GM21515 (cell line): ENCODE data around the gene ZBTB46.

Experiments
- ATAC-seq: cut with Tn5 transposase; IDR thresholded peaks from one replicate; pipeline ENCODE4 v1.9.1; 2021; ENCODE audit not compliant: unreplicated experiment

The ZBTB46 gene

DNA sequence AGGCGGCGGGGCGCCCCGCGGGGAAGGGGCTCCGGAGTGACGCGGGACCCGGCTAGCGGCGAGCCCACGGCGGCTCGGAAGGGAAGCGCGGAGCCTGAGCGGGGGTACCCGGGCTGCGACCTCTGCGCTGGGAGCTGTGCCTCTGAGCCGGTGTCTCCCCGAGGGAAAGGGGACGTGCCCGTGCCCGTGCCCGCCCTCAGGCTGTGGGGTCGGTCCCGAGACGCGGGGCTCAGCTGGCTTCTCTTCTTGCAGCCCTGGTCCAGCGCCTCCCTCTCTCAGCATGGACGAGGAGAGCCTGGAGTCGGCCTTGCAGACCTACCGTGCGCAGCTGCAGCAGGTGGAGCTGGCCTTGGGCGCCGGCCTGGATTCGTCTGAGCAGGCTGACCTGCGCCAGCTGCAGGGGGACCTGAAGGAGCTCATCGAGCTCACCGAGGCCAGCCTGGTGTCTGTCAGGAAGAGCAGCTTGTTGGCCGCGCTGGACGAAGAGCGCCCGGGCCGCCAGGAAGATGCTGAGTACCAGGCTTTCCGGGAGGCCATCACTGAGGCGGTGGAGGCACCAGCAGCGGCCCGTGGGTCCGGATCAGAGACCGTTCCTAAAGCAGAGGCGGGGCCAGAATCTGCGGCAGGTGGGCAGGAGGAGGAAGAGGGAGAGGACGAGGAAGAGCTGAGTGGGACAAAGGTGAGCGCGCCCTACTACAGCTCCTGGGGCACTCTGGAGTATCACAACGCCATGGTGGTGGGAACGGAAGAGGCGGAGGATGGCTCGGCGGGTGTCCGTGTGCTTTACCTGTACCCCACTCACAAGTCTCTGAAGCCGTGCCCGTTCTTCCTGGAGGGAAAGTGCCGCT is 122.5 kb downstream of the ZBTB46 start:
- peak; percentile 14 for ATAC-seq

DNA sequence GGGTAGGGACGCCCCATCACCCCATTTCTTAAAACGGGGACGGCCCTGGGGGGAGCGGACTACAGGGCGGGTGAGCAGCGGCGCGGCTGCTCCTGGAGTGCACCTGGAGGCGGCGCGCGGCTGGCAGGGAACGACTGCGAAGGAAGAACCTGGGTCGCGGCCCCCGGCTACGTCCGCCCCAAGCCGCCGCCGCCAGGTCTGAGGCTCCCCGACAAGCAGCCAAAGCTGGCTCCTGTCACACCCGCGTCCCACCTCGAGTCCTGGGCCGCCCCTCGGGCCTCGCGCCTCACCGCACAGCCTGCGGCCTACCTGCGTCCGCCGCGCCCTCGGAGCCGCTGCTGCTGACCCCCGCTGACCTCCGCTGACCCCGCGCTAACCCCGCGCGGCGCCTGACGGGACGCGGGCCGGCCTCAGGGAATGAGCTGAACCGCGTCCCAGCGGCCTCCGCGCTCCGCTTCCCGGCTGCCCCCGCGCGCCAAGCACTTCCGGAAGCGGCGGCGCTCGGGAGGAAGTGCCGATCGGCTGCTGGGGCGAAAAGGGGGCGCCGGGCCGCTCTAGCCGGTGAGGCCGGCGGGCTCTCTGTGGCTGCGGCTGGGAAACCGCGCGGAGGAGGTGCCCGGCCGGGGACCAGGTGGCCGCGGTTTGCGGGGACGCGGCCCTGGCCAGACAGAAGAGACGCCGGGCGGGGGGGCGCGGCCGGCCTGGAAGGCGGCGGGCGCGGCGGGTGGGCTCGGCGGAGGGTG is 123.3 kb downstream of the ZBTB46 start, which contains the start of the genes ARFRP1 and ZGPAT:
Gene ARFRP1, minus strand, starts transcription at position 419 of the 743 bp plus-strand sequence. CDS start 885 bp downstream, outside the sequence.
Gene ZGPAT, plus strand, starts transcription at position 482 of the 743 bp plus-strand sequence. CDS start 542 bp downstream, outside the sequence.
- peak; percentile 57 for ATAC-seq

DNA sequence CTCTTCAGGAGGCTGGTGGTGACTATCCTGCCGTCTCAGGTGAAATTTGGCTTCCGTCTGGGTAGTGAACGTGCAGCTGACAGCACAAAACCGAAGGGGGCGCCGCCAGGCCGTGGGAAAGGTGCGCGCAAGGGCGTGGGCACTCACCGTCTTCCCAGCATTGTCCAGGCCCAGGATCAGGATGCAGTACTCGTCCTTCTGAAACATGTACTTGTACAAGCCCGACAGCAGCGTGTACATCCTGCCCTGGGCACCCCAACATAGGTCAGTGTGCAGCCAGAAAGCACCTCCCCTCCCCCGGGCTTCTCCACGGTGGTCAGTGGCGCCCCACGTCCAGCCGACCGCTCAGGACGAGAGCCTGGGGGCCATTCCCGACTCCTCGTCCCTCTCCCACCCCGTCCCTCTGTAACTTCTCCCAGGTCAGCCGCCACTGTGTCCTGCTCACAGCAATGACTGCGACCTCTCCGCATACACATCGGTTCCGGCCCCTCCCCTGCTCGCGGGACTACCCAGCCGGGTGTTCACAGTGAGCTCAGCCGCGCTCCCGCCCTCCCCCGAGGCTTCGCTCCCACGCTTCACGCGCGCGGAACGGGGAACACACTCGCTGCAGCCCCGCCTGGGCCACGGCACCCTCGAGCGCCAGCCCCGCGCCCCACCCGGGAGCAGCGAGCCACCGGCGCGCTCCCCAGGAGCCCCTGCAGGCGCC is 124.1 kb downstream of the ZBTB46 start:
- ATAC-seq = peak; percentile 26

DNA sequence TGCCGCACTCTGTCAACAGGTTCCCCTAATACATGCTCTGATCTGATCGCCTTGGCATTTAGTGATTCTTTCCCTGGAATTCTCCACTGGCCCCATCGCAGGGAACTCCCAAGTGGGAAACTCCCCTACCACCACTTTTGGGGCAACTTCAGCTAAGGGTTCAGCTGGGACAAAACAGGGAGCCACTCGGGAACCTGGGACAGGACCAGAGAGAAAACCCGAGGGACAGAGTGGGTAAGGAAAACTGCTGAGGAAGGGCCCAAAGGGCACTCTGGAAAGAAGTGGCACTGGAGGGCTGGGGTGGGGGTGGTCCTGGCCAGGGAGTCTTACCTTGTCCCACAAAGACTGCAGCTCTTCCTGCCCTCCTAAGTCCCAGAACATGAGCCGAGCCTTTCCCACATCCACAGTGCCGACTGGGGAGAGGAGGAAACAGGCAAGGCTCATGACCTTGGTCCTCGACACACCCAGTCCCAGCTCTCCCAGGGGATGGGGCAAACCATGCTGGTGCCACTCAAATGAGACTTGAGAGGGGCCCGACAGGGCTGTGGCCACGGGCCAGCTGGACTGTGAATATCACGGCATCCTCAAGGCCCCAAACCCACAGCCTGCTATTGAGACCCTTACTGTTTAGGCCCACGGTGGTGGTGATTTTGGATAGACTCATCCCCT is 124.9 kb downstream of the ZBTB46 start:
- no peak for ATAC-seq

DNA sequence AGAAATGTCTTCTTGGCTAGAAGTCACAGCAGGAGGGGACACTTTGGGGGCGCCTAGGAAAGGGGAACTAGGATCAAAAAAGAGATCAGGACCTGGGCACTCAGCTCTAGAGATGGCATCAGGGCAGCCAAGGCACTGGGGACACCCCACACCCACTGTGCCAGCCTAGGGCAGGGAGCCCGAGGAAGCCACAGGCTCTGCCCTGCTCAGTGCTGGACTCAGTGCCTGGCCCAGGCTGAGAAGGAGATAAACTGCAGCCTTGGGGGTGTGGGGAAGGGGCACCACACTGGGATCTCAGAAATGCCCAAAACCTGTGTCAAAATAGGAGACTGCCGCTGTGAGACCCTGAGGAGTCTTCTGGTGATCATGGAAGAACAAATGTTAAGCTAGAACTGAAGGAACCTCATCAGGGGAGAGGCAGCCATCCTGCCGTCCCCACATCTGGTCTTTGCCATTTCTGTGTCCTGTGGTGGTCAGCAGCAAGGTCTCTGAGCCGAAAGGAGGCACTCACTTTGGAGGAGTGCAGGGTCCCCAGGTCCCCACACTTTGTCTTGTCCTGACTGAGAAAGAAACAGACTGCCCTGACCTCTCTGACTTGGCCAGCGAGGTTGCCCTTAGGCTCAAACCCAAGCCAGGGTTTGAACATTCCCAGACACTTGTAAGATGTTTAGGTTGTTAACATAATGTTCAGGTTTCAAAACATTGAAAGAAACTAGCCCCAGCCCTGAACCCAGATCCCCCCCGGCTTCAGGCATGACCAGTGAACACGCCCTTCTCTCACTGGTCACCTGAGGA is 125.6 kb downstream of the ZBTB46 start:
- ATAC-seq = no peak

DNA sequence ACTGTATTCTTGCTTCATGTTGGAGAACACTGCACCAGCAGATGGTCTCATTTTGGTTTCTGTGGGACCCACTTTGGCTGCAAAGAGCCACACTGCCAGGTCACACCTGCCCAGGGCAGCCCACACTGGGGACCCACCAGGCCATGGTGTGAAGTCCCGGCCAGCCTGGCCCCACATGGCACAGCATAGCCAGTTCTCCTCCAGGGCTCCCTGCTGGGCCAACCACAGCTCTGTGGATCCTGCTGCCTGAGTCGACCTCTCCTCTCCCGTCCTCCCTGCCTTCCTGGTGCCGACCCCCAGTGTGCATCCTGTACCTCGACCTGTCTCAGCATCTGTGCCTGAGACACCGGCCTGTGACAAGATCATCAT is 126.3 kb downstream of the ZBTB46 start:
- ATAC-seq = no peak

DNA sequence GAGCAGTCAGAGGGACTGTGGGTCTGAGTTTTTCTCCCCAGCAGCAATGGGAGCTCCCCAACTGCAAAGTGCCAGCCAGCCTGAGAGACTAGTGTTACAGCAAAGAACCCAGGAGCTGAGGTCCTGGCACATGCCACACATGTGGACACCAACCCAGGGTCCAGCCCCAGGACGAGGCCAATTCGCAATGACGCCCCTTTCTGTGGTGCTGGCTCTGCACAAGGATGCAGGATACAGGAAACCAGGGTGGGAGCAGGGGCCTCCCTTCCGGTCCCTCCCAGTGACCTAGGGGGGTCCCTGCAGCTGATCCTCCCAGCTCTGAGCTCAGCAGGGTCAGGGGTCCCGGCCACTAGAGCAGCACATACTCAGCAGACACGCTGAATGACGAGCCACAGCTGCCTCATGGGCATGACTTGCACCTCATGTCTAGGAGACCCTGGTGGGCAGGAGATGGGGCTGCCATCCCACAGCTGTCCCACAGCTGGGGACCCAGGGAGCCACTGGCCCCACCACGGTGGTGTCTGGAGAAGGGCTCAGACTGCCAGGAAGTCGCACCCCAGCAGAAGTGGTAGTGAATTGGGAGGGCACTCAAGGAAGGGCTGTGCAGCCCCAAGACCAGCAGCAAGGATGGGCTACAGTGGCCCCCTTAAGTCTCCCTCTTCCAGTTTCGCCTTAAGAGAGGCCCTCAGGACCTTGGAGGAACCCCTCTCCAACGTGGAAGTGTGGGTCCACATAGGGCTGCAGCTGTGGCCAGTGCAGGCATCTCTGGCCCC is 126.9 kb downstream of the ZBTB46 start:
- ATAC-seq = no peak

DNA sequence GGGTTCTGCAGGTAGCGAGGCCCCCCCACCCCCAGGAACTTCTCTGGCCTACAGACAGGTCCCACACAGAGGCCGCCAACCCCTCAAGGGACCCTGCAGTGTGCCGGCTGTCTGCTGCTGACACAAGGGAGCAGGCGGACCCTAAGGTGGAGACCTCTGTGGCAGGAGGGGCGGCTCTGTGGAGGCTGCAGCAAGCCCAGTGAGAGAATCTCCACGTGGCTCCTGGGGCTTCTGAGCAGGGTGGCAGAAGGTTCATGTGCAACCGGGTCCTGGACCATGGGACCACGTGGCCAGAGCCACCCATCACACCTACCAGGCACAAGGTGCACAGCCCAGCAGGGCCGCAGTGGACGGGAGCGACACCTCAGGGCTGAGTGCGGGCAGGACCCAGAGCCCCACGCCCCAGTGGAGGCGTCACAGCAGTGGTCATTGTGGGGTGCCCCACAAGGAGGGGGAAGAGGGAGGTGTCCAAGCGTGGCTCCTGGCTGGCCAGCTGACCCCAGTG is 127.5 kb downstream of the ZBTB46 start:
- no peak for ATAC-seq

DNA sequence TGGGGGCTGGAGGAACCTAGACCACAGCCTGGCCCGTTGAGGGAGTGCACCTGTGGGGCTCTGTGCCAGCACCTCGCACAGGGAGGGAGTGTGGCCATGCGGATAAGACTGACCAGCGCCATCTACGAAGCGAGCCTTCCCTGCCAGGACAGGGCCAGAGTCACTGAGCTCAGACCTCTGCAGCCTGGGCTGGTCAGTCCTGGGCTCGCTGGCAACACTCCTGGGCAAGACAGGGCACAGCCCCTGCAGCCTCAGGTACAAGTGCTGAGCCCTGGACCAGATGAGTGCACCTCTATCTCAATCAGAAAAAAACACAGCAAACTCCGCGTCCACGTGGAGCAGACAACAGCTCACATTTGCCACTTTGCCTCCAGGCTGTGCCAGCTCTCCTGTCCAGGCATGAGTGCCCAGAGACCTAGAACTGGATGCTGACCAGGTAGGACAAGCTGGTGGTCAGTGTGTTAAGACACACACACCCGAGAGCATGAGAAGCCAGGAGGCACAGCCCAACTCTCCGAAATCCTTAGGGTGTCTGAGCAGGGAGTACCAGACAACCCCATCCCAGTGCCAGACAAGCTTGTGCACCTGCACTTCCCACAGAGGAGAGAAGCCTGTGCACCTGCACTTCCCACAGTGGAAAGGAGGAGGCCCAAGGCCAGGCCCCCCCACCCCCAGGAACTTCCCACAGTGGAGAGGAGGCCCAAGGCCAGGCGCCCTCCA is 128.2 kb downstream of the ZBTB46 start:
- no peak for ATAC-seq

DNA sequence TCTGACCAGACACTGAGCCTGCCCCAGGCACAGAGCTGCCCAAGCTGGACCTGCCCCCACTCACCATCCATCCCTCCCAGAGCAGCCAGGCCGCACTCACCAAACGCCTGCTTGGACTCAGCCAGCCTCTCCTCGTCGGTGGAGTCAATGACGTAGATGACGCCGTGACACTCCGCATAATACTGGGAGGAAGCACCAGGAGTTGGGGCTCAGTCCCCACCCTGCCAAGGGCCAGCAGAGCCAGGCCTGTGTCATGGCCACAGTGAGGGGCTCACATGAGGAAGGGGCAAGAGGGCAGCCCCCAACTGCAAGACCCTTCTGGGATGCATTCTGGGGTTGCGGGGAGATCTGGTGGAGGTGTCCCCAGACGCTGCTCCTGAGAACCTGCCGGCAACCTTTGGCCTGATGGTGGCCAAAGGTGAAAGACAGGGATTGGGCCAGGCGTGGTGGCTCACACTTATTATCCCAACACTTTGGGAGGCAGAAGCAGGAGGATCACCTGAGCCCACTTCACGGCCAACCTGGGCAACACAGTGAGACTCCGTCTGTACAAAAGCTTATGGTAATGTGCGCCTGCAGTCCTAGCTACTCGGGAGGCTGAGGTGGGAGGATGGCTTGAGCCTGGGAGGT is 128.9 kb downstream of the ZBTB46 start:
- ATAC-seq = no peak

DNA sequence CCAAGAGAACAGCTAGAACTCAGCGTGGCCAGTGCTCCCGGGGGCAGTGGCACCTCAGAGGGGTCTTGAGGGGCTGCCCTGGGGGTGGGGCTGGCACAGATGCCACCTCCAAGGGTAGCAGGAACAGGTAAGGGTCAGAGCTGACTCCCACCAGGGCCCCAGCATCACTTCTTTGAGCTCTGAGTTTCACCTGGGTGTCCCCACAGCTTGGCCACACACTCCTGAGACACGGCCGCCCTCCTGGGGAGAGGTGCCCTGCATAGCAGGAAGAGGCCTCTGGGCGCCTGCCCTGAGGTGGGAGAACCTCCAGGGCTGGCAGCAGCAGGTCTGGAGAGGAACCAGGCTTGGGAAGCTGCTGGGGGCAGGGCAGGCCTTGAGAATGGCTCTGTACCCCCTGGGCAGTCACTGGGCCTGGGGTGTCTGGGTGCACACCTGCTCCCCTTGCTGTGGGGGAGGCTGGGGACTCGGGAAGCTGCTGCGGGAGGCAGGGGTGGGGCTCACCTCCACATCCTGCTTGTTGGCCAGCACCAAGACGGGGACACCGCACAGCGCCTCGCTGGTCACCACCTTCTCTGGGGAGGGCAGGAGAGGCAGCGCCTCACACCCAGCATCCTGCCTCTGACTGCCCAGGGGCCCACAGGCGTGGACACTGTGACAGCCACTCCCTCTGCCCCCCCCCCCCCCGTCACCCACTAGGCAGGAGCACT is 129.6 kb downstream of the ZBTB46 start:
- no peak for ATAC-seq

DNA sequence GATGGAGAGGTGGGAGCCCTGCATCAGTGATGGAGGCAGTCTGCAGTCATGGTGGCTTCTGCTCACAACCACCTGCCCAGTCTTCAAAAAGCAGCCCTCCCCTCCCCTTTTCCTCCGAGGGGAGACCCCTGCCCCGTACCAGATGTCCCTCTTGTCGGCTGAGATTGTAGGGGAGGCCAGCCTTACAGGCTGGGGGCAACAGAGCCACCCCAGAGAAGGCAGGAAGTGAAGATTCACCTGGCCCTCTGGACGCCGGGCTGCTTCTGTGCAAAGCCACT is 130.1 kb downstream of the ZBTB46 start:
- ATAC-seq = no peak

DNA sequence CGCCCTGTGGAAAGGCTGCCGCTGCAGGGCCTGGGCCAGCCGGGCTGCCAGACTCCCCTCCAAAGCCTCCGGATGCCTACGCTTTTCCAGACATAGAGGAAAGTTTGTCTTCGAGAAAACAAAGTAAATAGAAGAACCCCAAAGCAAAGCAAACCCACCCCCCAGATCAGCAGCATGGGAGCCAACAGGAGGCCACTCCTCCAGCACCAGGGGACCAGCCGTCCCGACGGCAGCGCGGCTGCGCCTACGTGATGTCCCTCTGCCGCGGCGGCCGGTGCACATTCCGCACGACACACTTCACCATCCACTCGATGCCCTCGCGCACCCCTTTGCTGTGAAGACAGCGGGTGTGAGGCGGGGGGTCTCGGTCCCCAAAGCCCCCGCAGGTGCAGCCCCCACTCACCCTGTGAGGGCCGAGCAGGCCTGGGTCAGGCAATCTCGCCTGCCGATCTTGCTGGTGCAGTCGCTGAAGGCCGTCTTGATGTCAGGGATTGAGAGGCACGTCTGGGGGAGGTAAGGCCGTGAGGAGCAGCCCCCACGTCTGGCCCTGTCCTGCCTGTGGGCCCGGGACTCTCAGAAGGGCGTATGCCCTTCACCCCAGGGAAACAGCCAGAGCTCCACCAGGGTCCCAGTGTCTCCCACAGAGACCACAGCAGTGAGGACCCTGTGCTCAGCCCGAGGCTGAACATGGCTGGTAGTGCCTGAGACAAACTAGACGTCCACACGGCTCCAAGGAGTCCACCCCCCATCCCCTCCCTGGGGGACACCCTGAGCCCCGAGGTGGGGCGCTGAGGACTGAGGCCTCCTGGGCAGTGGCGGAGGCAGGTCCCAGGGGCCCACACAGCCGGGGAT is 130.6 kb downstream of the ZBTB46 start:
- no peak for ATAC-seq

DNA sequence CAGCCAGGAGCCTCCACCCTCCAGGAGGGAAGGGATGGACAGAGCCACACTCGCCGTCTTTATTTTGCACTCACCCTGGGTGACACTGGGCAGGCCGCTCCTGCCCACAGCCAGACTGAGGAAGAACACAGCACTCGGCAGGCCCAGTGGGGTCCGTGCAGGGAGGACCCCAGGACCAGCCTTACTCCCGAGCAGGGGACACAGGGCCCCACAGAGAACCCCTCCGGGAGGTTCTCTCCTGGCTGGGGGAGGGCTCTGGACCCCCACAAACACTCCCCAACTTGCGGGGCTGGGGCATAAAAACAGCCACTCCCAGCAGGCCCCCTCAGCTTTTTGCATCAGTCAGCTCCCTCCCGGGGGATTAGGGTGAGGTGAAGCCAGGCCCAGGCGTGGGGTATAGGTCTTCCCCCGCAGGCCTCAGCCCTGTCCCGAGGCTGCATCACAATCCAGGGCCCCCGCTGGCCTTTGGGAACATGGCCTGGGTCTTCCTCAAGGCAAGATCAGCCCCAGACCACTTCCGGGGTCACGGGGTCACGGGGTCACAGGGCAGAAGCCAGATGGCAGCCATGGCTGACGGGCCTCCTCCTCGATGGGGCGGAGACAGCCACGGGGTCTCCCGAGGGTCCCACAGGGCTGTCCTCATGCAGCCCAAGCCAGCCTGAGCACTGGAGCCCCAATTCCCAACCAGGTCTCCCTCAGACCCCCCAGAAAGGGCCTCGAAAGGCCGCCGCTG is 131.4 kb downstream of the ZBTB46 start:
- ATAC-seq = no peak

DNA sequence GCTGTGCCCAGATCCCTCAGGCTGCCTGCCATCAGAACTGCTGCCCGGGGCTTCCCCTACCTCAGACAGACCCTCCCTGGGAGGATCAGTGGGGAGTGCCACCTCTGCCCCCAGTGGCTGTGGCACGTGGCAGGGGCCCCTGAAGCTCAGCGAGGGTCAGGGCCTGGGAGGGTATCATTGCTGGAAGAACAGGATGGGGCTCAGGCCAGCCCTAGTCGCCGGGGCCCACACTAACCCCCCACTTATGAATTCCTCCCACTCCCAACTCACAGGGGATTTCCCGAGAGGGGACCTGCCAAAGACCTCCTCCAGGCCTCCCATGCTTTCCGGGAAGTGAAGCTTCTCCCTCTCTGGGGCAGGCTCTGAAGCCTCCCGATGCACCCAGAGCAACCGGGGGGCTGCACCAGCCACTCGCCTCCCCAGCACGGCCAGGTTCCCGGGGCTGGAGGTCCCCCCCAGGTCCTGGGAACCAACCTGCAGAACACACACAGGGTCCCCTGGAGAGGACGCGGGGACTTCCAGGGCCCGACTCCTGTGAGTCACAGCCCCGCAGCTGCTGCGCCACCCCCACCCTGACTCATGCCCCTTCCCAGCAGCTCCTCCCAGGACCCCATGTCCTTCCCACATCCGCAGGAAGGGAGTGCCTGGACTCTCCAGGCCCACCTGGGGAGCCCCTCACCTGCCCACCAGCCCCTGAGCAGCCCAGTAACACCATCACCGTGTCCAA is 132.2 kb downstream of the ZBTB46 start:
- no peak for ATAC-seq
